Erythroblast (primary cell): Measurements from ENCODE around the gene DGAT2L6.

ENCODE experiments used
- GATA1 ChIP-seq: IDR thresholded peaks from 2 replicates; pipeline ENCODE4 v1.6.1; 2011; ENCODE audit warnings: low read depth, mild to moderate bottlenecking, control low read depth, low read length, moderate library complexity
- POLR2A ChIP-seq: IDR thresholded peaks from 2 replicates; pipeline ENCODE4 v1.6.1; 2011; ENCODE audit warnings: mild to moderate bottlenecking, low read length

- no peak for TF ChIP-seq POLR2A
- no peak for TF ChIP-seq GATA1
These were observed 5.8 kb downstream of the DGAT2L6 start for GRCh38 chrX:70183091-70183490.
